Non-pigmented ciliary epithelial cell (primary cell): ENCODE measurements around the gene KLK13.

Source experiments
- DNase-seq: peaks from one replicate; pipeline ENCODE4 v3.0.0-alpha.2; 2010; ENCODE audit warnings: low read depth

KLK13 gene

DNA sequence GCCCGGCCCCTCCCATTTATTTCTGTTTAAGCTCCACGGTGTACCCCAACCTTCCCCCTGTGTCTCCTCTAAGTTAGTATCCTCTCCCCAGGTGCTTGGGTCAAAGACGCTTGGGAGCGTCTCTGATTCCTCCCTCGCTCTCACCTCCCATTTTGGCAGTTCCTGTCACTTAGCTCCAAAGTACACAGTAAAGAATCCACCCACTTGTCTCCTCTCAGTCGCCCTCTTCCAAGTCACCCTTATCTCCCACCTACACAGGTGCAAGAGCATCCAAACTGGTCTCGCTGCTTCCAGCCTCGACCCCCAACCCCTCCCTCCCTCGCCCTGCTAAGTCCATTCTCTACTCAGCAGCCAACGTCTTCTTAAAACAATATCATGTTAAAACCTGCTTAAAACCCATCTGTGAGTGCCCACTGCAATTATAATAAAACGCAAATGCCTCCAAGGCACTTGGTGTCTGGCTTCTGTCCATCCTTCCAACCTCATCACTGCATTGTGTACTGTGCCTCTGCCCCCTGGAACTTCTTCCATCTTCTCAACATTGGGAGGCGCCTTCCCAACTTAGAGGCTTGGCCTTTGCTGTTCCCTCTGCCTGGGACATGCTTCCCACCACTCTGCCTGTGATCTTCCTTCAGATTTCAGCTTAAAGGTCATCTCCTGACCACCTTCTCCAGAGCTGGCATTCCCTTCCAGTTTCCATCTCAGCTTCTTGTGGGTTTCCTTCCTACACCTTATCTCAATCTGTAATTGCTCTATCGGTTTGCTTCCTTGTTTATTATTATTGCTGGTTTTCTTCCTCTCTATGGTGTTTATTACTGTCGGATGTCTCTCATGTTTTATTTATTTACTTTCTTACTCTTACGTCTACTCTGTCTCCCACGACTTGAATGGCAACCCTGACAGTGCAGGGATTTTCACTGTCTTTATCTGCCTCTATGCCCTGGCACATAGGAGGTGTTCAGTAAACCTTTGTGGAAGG is 27.3 kb upstream of the KLK13 start:
- DNase-seq, result no peak

DNA sequence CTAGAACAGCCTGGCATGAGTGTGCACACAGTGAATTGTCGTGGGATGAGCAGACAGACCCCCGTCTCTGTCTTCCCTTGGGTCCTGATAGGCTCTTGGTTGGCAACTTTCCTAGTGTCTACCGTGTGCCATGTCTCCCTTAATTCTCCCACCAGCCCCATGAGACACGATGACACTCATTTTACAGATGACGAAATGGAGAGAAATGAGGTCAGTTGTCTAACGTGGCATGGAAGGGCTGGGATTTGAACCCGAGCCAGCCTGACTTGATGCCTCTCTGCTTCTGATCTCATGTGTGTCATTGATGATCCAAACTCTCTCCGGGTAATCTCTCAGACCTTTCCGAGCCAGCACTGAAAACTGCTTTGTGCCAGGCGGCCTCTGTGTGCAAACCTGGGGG is 26.2 kb upstream of the KLK13 start:
- no peak for DNase-seq

GRCh38 chr19:51090471-51090870 is 25.6 kb upstream of the KLK13 start:
- no peak for DNase-seq

DNA sequence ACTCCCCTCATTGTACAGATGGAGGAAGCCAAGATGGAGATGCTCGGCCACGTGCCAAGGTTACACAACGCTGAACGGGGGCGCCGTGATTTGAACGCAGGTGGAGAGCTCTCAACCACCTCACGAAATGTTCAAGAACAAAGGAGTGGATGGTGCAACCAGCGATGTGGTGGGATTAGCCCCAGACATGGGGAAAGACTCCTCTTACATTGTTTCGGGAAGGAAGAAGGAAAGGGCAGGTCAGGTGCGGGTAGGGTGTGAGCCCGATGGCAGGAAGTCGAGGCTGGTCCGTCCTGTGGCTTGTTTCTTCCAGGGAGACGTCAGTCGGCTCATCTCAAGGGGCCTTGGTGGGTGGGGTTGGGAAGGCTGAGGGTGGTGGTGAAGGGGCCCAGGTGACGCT is 24.9 kb upstream of the KLK13 start:
- no peak for DNase-seq

DNA sequence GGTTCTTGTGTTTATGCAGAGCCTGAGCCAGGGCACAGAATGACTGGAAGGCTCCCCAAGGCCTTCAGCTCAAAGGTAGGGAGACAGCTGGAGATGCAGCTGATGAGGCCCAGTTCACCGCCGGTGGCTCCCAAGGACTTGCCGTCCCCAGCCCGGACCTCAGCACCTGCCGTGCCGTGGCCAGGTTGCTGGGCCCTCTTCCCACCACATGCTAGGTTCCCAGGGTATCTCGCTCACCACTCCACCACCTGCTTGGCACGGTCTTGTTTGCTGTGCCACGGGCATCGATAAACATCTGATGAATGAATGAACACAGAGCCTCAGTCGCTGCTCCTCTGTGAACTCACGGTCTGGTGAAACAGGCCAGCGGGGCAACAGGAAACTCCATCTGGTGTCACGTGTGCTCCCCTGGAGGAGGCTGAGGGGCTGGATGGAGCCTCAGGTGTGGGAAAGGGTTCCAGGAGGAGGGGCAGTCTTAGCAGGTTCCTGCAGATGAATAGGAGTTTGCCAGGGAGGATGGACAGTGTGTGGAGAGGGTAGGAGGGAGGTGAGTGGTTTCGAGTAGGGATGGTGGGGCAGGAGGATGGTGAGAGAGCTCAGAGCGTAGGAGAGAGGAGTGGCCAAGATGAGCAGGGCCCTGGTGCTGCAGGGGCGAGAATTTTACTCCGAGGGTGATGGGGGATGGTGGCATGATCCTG is 21.4 kb upstream of the KLK13 start:
- no peak for DNase-seq

DNA sequence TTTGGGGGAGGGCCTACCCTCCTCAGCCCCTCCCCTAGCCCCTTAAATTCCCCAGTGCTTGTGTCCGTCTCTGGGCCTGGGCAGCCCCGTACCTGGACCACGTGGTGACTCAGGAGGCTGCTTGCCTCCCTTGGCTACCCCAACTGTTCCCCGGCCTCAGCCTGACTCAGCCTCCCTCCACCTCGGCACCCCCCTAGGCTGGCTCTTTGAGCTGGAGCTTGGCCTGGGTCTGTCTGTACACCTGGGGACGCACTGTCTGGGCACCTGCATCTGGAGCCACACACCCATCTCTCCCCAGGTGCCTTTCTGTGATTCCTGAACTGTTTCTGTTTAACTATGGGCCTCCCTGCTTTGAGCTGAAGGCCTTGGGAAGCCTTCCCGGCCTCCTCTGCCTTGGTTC is 19.6 kb upstream of the KLK13 start:
- DNase-seq, result no peak

DNA sequence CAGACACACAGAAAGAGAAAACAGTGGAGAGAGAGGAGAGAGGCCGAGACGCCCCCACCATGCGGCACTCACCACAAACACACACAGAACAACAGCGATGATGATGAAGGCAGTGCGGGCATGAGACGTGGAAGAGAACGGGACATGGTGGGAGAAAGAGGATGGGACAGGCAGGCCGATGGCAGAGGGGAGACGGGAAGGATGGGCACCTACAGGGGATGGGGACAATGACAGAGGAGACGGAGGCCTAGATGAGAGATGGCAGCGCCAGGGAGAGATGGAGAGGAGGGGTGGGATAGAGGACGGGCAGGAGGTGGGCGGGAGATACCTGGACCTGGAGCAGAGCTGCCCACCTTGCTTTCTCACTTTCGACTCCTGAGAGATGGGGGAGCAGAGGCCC is 18.9 kb upstream of the KLK13 start:
- DNase-seq, result no peak

GRCh38 chr19:51083181-51083580 is 18.3 kb upstream of the KLK13 start:
- no peak for DNase-seq

GRCh38 chr19:51082611-51083010 is 17.7 kb upstream of the KLK13 start, which contains the start of gene KLK14:
Gene KLK14, minus strand, starts transcription at chr19:51082887. Its CDS starts 273 bp downstream, at chr19:51082614.
- no peak for DNase-seq

- DNase-seq, result no peak
Observed at GRCh38 chr19:51081476-51081875, 16.6 kb upstream of the KLK13 start.

- DNase-seq, result no peak
Observed at GRCh38 chr19:51079481-51080110, 14.7 kb upstream of the KLK13 start.

DNA sequence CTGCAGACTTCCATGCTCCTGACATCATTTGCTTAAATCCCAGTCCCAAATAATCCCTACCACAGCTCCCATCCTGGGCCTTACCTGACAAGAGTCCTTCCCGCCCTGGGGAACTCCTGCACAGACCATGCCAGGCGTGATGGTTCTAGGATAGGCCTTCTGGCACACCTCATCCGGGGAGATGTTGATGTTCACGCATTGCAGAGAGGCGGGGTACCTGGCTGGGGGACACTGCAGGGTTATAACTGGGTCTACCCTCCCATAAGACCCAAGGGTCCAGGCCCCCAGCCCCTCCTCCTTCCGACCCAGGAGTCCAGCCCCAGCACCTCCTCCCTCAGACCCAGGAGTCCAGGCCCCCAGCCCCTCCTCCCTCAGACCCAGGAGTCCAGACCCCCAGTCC is 13.8 kb upstream of the KLK13 start:
- DNase-seq, result no peak

- no peak for DNase-seq
Observed at GRCh38 chr19:51078104-51078503, 13.2 kb upstream of the KLK13 start.

- DNase-seq, result no peak
Observed at GRCh38 chr19:51076631-51077213, 11.8 kb upstream of the KLK13 start.

DNA sequence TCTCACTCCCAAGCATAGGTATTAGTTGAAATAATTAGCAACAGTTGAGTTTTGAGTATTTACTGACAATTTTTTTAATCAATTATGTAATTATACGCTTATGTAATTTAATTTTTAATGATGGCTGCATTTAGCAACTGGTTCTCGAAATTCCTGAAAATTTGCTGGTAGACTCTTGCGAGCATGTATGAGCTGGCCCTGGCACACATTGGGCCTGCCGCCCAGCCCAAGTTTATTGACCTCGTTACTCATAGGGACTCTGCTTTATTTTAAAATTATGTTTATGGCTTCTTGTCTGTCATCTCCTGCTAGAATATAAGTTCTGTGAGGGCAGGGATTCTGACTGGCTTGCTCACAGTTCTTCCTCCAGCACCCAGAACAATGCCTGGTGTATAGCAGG is 11.1 kb upstream of the KLK13 start:
- no peak for DNase-seq

GRCh38 chr19:51071095-51071405 is 6.2 kb upstream of the KLK13 start:
- DNase-seq, result no peak

GRCh38 chr19:51070334-51071094 is 5.6 kb upstream of the KLK13 start:
- no peak for DNase-seq

DNA sequence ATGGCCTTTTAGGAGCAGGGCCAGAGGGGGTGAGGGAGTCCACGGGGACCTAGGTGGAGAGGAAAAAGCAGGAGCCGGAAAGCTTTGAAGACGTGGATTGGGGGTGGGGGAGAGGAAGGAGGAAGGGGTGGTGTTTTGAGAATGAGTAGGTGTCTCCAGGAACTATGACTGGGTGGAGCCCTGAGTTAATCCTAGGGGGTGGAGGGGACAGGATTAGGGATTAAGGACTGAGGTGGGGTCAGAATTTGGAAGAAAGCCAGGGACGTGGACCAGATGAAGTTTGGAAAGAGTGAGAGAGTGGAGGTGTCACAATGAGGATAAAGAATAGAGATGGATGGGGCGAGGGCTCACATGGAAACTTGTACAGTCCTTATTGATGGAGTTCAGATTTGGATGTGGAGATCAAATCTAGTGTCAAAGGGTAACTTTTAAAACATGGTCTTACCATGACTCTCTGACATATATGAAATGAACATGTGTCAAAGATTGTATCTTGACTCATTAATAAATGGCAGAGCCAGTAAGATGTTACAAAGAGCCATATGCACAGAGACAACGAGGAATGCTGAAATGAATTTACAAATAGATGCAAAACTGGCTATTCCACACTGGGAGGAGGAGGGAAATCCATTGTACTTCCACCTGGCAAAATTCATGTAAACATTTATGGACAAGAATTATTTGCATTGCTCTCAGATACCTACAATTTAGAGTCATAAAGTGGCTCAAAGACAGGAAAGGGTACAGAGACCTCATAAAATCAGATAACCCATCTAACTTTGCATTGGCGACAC is 1.7 kb upstream of the KLK13 start:
- no peak for DNase-seq

DNA sequence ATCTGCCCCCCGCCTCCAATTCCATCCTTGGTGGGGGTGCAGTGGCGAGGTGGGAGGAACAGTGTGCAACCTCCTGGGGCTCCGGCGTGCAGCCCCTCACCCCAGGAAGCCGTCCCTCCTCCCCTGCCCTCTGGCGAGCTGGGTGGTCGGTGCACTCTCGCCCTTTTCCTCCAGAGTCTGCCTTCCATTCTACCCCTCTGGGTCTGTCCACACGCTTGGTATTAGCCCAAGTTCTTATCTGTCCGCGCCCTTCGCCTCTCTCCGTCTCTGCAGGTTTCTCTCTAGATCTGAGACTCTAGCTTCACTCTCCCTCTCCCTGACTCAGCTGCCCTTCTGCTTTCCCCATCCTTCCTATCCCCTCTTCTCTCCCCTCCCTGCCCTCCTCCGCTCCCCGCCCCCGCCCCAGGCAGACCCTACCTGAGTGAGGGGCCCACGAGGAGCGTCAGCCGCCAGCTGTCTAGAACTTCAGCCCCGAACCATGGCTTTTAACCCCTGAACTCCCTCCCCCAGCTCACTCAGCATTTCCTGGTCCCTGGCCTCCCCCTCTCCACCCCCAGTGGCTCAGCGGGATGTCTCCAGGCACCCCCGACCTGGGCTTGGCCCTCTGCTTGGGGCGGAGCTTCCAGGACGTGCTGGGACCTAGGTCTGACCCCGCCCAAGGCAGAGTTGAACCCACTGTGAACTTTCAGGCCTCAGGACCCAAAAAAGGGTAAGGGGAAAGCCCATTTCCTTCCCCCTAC is 499 bp upstream of the KLK13 start:
- no peak for DNase-seq

- DNase-seq, result no peak
Observed at GRCh38 chr19:51063664-51064063, 1.2 kb downstream of the KLK13 start.
